GM23248 (cell line): ENCODE measurements around the gene GXYLT2.

Experiments
- EZH2 ChIP-seq: fragments of 200-600 bp; sonication (generic); IDR thresholded peaks from 2 replicates; pipeline ENCODE4 v1.6.1; 2018; ENCODE audit warnings: antibody characterized with exemption, mild to moderate bottlenecking; ENCODE audit not compliant: insufficient read depth, poor library complexity, severe bottlenecking
- EZH2phosphoT487 ChIP-seq: fragments of 200-600 bp; sonication (generic); IDR thresholded peaks from 2 replicates; pipeline ENCODE4 v1.6.1; 2018; ENCODE audit warnings: antibody characterized with exemption, moderate library complexity, mild to moderate bottlenecking, low read depth; ENCODE audit not compliant: insufficient read depth

DNA sequence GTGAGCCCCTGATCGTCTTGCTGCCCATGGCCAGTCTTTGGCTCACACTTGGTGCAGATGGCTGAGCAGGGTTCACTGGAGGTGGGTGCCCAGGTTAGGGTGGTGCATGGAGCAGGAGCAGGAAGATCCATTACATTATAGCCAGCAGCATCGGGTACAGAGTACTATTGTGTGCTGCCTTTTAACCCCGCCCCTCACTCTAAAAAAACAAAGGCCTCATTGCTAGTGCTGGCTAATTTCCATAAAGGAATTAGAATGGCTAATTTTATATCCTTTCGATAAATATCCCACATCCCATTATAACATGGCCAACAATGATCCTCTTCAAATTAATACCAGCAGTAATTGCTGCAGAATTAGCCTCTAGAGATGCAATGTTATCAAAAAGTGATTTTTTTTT lies 63.0 kb downstream of the GXYLT2 start:
- TF ChIP-seq EZH2 = no peak
- no peak for TF ChIP-seq EZH2phosphoT487
